DOHH2 (cell line): ENCODE data around the gene TMEM123.

Source experiments
- H3F3A ChIP-seq: fragments of 200-600 bp; sonication (generic), shearing (Covaris generic); 2 replicates; pipeline ENCODE4 v1.6.0; 2016; ENCODE audit warnings: antibody characterized with exemption, mild to moderate bottlenecking; ENCODE audit not compliant: control insufficient read depth, insufficient read depth
- H3K27ac ChIP-seq: fragments of 200-600 bp; sonication (generic); 2 replicates; pipeline ENCODE4 v1.5.1; 2014; ENCODE audit warnings: low read depth, mild to moderate bottlenecking, low read length, moderate library complexity
- H3K27me3 ChIP-seq: fragments of 200-600 bp; sonication (generic); 2 replicates; pipeline ENCODE4 v1.6.1; 2014; ENCODE audit warnings: mild to moderate bottlenecking, low read length, mixed read lengths; ENCODE audit not compliant: control insufficient read depth
- H3K36me3 ChIP-seq: fragments of 200-600 bp; sonication (generic); 2 replicates; pipeline ENCODE4 v1.6.1; 2014; ENCODE audit warnings: mild to moderate bottlenecking, low read length, moderate library complexity, mixed read lengths; ENCODE audit not compliant: control insufficient read depth
- H3K4me1 ChIP-seq: fragments of 200-600 bp; sonication (generic); 2 replicates; pipeline ENCODE4 v1.6.1; 2014; ENCODE audit warnings: mild to moderate bottlenecking, low read length, mixed read lengths; ENCODE audit not compliant: control insufficient read depth
- H3K4me2 ChIP-seq: fragments of 200-600 bp; sonication (generic); 2 replicates; pipeline ENCODE4 v1.6.0; 2014; ENCODE audit warnings: mild to moderate bottlenecking, low read length, moderate library complexity
- H3K4me3 ChIP-seq: fragments of 200-600 bp; sonication (generic); 2 replicates; pipeline ENCODE4 v1.5.1; 2014; ENCODE audit warnings: mild to moderate bottlenecking, low read length, mixed read lengths
- H3K79me2 ChIP-seq: fragments of 200-600 bp; sonication (generic); 2 replicates; pipeline ENCODE4 v1.6.1; 2014; ENCODE audit warnings: mild to moderate bottlenecking, low read length, mixed read lengths; ENCODE audit not compliant: control insufficient read depth
- H3K9me2 ChIP-seq: fragments of 200-600 bp; sonication (generic); replicated peaks from 2 replicates; pipeline ENCODE4 v1.6.1; 2014; ENCODE audit warnings: mild to moderate bottlenecking, low read length, mixed read lengths; ENCODE audit not compliant: control insufficient read depth
- H3K9me3 ChIP-seq: fragments of 200-600 bp; sonication (generic); 2 replicates; pipeline ENCODE4 v1.6.1; 2014; ENCODE audit warnings: antibody characterized with exemption, low read length, mixed read lengths; ENCODE audit not compliant: control insufficient read depth, insufficient read depth
- H4K20me1 ChIP-seq: fragments of 200-600 bp; sonication (generic); 2 replicates; pipeline ENCODE4 v1.6.0; 2014; ENCODE audit warnings: low read depth, mild to moderate bottlenecking, antibody characterized with exemption, low read length, moderate library complexity; ENCODE audit not compliant: control insufficient read depth, insufficient read depth
- EZH2phosphoT487 ChIP-seq: fragments of 200-600 bp; sonication (generic); IDR thresholded peaks from 2 replicates; pipeline ENCODE4 v1.6.1; 2017; ENCODE audit warnings: borderline replicate concordance, mild to moderate bottlenecking, antibody characterized with exemption, low read length, moderate library complexity, mixed read lengths
- TF ChIP-seq, protein P1 (sequence below): fragments of 200-600 bp; sonication (generic); IDR thresholded peaks from one replicate; pipeline ENCODE4 v1.5.1; 2014; ENCODE audit warnings: antibody characterized with exemption, mild to moderate bottlenecking, low read depth, low read length; ENCODE audit not compliant: poor library complexity, severe bottlenecking

The TMEM123 gene

GRCh38 chr11:102470251-102470650 lies 17.7 kb upstream of the TMEM123 start:
- Histone ChIP-seq H3K4me1 (peaks cover 49% of the 10 kb centered on the region), H3K9me3 (no peaks in the 10 kb centered on the region), H3K9me2 (no peaks in the 10 kb centered on the region), H3K36me3 (no peaks in the 10 kb centered on the region), H3F3A (no peaks in the 10 kb centered on the region), H4K20me1 (no peaks in the 10 kb centered on the region), H3K27ac (no peak overlapping the region), H3K79me2 (no peaks in the 10 kb centered on the region), H3K4me2 (no peak overlapping the region), H3K27me3 (no peaks in the 10 kb centered on the region), H3K4me3 (no peak overlapping the region)
- TF ChIP-seq, protein P1, sequence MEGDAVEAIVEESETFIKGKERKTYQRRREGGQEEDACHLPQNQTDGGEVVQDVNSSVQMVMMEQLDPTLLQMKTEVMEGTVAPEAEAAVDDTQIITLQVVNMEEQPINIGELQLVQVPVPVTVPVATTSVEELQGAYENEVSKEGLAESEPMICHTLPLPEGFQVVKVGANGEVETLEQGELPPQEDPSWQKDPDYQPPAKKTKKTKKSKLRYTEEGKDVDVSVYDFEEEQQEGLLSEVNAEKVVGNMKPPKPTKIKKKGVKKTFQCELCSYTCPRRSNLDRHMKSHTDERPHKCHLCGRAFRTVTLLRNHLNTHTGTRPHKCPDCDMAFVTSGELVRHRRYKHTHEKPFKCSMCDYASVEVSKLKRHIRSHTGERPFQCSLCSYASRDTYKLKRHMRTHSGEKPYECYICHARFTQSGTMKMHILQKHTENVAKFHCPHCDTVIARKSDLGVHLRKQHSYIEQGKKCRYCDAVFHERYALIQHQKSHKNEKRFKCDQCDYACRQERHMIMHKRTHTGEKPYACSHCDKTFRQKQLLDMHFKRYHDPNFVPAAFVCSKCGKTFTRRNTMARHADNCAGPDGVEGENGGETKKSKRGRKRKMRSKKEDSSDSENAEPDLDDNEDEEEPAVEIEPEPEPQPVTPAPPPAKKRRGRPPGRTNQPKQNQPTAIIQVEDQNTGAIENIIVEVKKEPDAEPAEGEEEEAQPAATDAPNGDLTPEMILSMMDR, result no peak
- no peak for TF ChIP-seq EZH2phosphoT487

- no peaks in the 10 kb centered on the region for H4K20me1 ChIP-seq
- H3K9me3 ChIP-seq, result no peaks in the 10 kb centered on the region
- no peak overlapping the region for H3K27ac ChIP-seq
- H3K27me3 ChIP-seq, result no peaks in the 10 kb centered on the region
- no peak overlapping the region for H3K4me3 ChIP-seq
- no peak for TF ChIP-seq EZH2phosphoT487
- TF ChIP-seq, protein P1, result no peak
- H3K4me1 ChIP-seq, result peaks cover 49% of the 10 kb centered on the region
- no peaks in the 10 kb centered on the region for H3K36me3 ChIP-seq
- no peaks in the 10 kb centered on the region for H3F3A ChIP-seq
- no peaks in the 10 kb centered on the region for H3K9me2 ChIP-seq
- H3K79me2 ChIP-seq, result no peaks in the 10 kb centered on the region
- no peak overlapping the region for H3K4me2 ChIP-seq
Measured at GRCh38 chr11:102469196-102469821, 16.7 kb upstream of the TMEM123 start.

- Histone ChIP-seq H3K79me2 (no peaks in the 10 kb centered on the region), H3K9me3 (no peaks in the 10 kb centered on the region), H3K9me2 (no peaks in the 10 kb centered on the region), H3K27ac (no peak overlapping the region), H3K4me2 (no peak overlapping the region), H3K4me1 (peaks cover 46% of the 10 kb centered on the region), H3K4me3 (no peak overlapping the region), H3K27me3 (no peaks in the 10 kb centered on the region), H4K20me1 (no peaks in the 10 kb centered on the region), H3K36me3 (no peaks in the 10 kb centered on the region), H3F3A (no peaks in the 10 kb centered on the region)
- no peak for TF ChIP-seq EZH2phosphoT487
- TF ChIP-seq, protein P1, result no peak
Measured at GRCh38 chr11:102468616-102469195, 16.1 kb upstream of the TMEM123 start.
